Stimulated activated CD4-positive, alpha-beta T cell treated with anti-CD3 and anti-CD28 coated beads, Interleukin-15, amount 100 ng/mL, for 1 hour (primary cell): Measurements from ENCODE around the gene GAP43.
"Not testable (repeated sequence)": the region's sequence is repeated elsewhere in the genome, so short reads cannot be mapped to it uniquely, and the experiment has no call there.

Source experiments
- DNase-seq, 2 donors: peaks; one replicate each; pipeline ENCODE4 v3.0.0-alpha.2; 2020; ENCODE audit warnings: low read depth in 1 of 2, low spot score in 1 of 2

GAP43 gene

DNA sequence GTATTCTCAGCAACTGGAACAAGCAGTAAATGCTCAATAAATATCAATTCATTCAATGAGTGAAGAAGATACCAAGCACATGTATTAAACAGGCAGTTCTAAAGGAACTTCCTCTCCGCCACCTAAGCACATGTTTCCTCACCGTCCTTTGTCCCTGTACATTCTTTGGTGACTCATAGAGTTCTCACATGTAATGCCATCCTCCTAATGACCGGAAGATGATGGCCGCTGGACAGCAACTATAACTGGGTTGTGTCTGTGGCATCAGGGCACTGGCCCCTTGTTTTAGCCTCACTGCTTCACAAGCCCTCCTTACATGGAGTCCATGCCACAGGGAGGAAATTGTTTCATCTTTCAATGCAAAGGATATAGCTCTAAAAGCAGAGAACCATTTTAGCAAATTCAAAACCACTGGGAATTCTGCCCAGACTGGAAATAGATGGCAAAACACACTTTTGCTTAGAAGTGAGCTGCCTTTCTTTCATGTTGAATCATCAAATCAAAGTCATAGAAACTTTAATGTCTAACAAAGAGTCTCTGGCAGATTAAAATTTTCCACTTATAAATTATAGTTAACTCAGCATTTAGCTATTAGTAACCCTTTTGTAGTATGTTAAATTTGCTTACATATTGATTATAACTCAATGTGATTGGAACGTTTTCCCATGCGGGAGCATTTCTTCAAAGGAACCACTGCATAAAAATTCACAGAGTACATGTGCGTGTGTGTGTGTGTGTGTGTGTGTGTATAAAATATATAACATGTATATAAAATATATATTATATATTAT, 74.1 kb downstream of the GAP43 start:
- no peak for DNase-seq

DNA sequence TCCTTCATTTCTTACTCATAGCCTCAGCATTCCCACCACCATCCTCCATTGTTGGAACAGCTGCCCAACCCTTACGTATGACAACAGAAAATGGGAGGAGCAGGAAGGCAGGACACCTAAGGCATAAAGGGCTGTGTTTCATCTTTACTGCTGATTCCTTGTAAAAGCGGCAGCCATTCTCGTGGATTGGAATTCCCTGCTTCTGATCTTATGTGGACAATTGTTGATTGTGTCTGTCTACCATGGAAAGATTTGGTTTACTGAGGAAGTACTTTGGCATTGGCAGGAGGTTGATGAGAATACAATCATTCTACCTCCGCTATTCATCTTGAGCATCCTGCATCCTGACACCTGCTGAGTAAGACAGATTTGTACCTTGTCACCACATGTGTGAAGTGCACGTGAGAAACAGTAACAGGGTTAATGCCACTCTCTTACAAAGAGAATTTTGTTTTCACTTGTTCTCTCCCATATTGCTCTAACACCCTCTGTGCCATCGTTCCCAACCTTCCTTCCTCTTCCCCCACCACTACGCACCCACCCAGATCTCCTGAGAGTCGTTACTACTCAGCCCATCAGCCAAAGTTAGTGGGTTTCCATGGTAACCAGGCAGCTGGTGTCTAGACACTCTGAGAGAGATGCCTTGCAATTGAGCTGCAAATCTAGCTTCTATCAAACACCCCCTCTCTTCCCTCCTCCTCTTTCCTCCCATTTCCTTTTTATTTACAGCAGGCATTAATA, 75.7 kb downstream of the GAP43 start:
- DNase-seq = no peak

DNA sequence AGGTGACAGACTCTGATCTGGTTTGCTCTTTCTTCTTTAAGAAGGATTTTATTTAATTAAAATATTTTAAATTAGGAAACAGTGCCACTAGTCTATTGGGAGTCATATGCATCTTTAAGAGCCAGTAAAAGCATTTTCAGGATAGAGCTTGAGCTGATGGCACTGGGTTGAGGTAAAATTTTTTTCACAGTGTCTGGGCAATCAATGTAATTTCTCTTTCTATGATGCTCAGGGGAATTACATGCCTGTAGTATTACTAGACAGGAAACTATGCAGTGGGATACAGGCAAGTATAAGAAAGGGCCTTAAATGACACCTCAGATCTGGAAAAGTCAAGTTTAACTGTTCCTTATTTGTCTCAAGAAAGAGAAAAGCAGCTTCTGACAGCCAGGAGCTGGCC, 76.4 kb downstream of the GAP43 start:
- no peak for DNase-seq

DNA sequence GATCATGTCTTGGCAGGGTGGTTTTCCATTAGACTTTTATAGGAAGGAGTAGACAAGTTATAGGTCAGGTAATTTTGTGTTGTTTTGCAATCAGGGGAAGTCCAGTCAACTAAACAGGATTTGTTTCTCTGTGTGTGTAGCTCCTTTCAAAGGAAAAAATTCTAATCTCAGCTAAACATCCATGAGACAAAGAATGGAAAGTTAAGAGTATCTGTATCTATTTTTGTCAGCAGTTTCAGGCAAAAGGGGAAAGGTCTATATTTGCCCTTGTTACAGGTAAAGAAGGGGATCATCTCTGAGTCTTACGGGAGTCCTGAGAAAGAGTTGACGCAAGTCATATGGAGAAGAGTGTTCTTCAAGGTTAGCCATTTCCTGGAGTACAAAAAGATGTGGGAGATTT, 79.3 kb downstream of the GAP43 start:
- DNase-seq = no peak

DNA sequence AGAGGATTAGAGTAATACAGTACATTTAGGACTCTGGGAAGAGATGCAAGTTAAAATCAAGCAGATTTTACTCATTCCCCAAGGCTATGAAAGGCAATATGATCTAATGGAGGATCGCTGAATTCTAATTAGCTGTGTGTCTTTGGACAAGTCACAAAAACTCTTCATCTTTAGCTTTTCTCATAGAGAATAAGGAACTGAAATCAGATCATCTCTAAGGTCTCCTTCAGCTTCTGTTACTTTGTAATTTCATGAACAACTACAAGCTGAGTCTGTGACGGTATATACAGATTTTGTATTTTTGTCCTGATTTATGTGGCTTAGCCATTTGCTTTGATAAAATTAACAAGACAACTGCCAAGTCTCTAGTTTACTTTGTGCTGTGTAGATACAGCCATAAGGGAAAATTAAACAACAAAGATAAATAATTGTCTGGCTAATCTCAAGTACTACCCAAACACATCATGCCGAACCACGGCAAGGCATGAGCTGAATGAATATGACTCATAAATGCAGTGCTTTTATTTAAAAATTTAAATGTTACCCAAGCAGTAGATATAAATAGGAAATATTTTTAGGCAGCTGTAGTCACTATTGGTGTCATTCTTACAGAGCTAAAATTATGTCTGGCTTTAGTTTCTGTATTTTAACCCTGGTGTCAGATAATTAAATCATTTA, 81.5 kb downstream of the GAP43 start:
- DNase-seq = no peak

DNA sequence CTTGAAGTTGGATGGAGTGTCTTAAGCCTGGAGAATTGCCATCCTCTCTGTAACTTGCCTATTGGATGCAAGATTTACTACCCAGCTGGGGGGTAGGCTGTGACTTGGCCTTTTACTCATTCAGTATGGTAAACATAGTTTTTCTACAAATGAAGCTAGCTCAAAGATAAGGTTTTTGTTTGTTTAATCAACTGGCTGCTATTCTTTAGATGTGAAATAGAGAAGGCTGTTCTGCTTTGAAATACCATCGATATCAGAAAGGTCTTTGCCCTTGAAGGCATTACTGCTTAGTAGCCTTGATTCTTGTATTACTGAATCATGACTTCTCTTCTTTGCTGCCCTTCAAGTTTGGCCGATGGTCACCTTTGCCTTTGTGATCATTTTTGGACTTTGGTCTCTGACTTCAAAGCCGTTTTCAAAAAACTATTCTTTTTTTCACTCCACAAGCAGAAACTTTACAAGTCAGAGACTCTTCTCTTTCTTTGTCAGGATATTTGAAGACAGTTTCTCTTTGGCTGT, 83.1 kb downstream of the GAP43 start:
- no peak for DNase-seq

DNA sequence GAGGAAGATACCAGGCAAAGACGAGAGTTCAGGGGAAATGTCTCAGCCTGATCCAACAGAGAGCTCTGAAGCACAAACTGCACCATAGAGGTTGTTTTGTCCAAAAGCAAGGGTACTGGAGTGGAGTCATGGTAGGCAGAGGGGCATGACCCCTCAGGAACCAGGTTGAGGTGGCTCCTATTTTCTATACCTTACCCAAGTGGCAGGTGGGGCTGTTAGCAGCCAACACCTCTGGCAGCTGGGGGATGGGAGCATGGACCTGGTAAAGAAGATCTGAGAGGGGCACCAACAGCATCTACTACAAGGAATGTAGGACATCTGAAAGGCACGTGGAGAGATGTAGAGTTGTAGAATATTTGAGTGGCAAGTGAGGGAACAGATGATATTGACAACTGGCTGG, 85.2 kb downstream of the GAP43 start:
- DNase-seq = no peak

DNA sequence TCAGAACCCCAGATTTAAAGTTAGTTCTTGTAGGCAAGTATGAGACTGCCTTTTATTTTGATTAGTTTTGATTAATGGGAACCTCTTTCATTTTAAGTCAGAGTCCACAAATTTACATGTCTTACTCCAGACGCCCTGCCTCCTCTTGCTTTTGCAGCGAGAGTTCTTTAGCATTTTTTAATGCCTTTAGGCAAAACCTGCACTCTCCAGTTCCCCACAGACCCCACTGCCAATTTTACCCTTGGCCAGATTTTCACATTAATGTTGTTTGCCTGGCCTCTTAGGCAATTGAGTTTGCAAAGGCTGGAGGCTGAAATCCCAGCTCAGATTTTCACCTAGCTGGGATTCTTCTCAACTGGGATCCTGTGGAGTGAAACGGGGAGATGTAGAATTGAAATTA, 85.8 kb downstream of the GAP43 start:
- no peak for DNase-seq

DNA sequence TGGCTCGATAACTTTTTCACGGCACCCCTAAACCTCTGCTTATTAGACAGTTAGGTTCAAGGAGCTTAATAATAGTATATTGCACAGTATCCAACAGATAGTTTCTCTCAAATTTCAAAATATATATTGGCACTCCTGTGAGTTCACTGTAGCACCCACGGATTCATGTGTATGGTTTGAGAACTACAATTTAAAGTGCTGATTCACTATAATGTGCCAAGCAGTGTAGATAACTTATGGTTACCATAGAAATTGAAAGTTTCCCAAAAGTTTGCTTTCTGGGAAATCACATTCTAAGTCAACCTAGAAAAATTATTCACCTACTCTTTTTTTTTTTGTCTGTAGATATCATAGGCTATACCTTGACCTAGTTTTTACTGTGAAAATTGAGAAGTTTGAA, 86.6 kb downstream of the GAP43 start:
- DNase-seq = no peak

DNA sequence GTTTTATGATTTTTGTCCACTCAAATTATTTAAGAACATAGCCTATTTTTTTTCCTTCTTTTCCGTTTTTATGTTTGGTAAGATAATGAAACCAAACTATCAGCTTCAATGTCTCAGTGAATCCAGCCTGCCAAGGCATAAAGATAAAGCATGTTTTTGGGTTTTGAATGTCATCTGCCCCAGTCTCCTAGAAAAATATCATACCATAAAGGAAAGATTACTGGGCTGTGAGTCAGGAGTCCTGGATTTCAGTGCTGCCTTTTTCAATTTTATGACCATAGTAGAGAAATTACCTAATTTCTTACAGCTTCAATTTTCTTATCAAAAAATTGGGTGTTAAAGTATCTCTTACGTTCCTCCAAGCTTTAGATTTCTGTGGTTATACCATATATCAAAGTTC, 87.5 kb downstream of the GAP43 start:
- DNase-seq = no peak

DNA sequence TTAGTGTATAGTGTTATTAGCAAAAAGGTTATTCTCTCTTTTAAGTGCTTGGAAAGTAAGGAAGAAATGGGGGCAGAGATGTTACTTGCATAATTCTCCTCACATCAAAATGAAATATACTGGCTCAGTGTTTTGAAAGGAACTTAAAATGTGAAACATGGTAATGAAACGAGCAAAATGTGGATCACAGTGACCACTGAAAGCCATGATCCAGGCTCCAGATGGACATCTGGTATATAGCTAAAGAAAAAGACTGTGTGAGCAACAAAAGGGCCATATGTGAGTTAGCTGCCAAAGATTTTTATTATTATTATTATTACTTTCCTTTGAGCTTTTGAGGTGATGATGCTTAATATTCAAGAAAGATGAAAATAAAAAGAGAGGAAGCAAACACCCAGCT, 89.6 kb downstream of the GAP43 start:
- no peak for DNase-seq

DNA sequence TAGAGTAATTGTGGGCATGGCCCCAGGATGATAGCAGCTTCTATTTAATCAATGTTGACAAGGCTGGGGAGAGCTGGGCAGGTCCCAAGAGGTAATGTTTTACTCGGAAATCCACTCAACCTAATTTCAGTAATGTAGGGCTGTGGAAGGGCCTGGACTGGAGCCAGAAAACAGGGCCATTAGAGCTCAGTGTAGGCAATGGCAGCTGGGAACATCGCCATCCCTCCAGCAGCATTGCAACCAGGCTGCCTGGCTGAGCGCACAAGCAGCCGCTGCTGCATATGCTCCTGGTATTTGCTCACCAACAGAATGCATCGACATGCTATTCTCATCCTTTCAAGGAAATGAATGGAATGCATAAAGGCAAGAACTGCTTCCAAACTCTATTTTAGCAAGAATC, 90.0 kb downstream of the GAP43 start:
- no peak for DNase-seq

DNA sequence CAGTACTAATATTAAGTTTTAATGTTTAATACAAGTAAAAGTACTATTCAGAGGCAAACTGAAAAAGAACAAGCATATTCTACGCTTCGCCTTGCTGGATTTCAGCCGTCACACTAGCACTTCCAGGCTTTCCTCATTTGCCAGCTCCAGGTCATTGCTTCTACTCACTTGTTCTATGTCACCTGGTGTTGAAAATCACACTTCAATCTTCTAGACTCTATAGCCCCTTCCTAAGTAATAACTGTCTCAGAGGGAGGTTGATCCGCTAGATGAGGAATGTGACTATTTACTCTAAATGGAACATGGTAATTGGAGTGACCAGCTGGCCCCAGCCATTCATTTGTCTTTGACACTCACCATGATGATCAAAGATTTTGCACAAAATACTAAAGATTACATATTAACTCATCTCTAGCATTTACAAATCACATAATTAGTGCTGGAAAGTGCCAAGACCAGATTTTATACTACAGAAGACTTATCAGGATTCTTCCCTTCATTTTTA, 92.0 kb downstream of the GAP43 start:
- DNase-seq = no peak

DNA sequence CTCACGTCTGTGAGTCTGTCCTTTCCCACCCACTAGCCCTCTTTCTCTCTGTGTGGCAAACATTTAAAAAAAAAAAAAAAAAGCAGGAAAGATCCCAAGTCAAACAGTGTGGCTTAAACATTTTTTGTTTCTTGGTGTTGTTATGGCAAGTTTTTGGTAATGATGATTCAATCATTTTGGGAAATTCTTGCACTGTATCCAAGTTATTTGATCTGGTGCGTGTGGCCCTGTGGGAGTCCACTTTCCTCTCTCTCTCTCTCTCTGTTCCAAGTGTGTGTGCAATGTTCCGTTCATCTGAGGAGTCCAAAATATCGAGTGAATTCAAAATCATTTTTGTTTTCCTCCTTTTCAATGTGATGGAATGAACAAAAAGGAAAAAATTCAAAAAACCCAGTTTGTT, 97.7 kb downstream of the GAP43 start:
- no peak for DNase-seq

DNA sequence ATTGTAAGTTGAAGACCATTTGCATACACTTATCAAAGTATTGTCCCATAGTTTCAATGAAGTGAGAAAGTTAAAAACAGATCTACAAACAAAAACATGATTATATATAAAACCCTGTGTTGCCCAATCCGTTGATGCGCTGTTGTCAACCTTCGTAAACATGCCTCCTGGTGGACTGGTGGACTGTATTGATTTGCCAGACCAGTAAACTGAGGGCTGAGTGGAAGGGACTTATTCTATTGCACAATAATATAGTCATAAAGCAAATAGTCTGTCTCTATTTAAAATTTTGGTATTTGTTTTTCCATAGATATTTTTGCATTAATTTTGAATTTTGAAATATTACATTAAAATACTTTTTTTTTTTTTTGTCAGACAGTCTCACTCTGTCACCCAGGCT, 102.5 kb downstream of the GAP43 start:
- no peak for DNase-seq

DNA sequence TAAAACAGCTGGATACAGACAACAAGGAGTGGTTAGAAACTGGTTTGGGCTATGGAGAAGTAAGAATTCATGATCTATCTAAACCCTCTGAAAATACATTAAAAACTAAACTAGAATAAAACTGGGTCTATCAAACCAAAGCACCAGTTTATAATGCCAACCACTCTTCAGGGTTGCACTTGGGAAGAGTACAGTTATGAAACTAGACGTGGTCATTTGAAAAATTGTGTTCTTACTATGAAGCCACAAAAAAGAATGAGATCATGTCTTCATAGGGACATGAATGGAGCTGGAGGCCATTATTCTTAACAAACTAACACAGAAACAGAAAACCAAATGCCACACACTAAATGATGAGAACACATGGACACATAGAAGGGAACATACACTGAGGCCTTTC, 103.8 kb downstream of the GAP43 start:
- DNase-seq = no peak

DNA sequence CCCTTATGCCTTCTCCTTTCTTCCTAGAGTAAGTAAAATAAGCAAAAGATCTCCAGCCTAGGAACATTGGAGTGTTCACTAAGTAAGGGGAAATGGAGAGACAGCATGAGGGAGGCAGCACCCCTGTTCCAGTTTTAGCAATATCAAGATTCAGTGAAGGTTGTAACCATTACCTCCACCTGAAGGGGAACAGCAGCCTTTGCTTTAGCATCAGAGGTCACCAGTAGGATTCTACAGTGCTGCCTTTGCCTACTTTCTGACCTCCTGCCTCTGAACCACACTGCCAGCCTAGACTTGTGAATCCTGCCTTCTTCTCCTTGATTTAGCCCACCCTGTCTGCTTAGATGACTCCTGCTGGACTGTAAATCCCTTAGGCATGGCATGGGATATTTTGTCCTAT, 104.7 kb downstream of the GAP43 start:
- DNase-seq = no peak

DNA sequence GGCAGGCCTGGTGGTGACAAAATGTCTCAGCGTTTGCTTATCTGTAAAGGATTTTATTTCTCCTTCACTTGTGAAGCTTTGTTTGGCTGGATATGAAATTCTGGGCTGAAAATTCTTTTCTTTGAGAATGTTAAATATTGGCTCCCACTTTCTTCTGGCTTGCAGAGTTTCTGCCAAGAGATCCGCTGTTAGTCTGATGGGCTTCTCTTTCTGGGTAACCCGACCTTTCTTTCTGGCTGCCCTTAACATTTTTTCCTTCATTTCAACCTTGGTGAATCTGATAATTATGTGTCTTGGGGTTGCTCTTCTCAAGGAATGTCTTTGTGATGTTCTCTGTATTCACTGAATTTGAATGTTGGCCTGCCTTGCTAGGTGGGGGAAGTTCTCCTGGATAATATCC, 113.0 kb downstream of the GAP43 start:
- DNase-seq = not testable (repeated sequence)

DNA sequence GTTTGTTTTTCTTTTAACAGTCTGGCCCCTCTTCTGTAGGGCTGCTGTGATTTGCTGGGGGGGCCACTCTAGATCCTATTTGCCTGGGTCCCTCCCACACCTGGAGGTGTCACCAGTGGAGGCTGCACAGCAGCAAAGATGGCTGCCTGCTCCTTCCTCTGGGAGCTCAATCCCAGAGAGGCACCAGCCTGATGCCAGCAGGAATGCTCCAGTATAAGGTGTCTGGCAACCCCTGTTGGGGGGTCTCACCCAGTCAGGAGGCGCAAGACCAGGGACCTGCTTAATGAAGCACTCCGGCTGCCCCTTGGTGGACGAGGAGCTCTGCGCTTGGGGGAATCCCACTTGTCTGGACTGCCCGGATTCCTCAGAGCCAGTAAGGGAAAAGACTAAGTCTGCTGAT, 118.3 kb downstream of the GAP43 start:
- DNase-seq = no peak

DNA sequence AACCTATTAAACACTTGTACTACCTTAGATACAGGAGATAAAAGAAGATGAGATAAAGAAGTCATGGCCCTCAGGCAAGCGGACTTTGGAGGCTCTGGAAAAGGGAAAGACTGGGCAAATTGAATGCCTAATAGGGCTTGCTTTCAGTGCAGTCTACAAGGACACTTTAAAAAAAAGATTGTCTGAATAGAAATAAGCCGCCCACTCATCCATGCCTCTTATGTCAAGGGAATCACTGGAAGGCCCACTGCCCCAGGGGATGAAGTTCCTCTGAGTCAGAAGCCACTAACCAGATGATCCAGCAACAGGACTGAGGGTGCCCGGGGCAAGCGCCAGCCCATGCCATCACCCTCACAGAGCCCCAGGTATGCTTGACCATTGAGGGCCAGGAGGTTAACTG, 121.2 kb downstream of the GAP43 start:
- not testable (repeated sequence) for DNase-seq

DNA sequence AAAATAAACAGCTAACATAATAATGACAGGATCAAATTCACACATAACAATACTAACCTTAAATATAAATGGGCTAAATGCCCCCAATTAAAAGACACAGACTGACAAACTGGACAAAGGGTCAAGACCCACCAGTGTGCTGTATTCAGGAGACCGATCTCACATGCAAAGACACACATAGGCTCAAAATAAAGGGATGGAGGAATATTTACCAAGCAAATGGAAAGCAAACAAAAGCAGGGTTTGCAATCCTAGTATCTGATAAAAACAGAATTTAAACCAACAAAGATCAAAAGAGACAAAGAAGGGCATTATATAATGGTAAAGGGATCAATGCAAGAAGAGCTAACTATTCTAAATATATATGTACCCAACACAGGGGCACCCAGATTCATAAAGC, 129.7 kb downstream of the GAP43 start:
- not testable (repeated sequence) for DNase-seq
